ENCODE measurements around the gene IL3RA. TPM values are rescaled to one million over a fixed set of nuclear protein-coding genes. Genes with fewer than 3 reads are reported as not detected.
"Not testable (repeated sequence)": the region's sequence is repeated elsewhere in the genome, so short reads cannot be mapped to it uniquely, and the experiment has no call there.

The IL3RA gene
- total RNA-seq: 23.6 and 64.7 TPM in 2 replicates

DNA sequence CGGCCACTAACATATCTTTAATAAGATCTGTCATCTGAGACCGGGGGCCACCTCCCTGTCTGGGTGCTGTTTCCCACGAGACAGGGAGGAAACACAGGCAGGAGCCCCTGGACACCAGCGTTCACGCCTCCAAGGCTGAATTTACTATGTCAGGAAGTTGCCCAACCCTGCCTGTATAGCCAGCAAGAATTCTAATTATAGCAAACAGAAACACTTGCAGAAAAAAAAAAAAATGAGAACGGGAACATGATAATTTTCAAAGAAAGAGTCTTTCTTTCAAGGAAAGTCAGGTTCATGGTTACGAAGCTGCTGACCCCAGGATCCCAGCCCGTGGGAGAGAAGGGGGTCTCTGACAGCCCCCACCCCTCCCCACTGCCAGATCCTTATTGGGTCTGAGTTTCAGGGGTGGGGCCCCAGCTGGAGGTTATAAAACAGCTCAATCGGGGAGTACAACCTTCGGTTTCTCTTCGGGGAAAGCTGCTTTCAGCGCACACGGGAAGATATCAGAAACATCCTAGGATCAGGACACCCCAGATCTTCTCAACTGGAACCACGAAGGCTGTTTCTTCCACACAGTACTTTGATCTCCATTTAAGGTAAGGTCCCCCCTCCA is at the start of gene IL3RA:
IL3RA (plus strand) TSS at position 455 of the 613 bp plus-strand sequence. CDS start 4,981 bp downstream, outside the sequence.
- peak; percentile 68 for DNase-seq

DNA sequence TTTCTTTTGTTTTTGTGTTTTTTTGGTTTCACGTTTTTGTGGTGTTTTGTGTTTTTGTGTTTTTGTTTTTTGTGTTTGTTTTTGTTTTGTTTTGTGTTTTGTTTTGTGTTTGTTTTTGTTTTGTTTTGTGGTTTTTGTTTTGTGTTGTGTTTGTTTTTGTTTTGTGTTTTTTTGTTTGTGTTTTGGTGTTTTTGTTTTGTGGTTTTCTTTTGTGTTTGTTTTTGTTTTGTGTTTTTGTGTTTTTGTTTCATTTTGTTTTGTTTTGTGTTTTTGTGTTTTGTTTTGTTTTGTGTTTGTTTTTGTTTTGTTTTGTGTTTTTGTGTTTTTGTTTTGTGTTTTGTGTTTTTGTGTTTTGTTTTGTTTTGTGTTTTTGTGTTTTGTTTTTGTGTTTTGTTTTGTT is 47.0 kb upstream of the IL3RA start:
- no peak for DNase-seq

GRCh38 chrX:1291110-1291740 is 45.4 kb upstream of the IL3RA start:
- DNase-seq: no peak

- DNase-seq: no peak
Observed at GRCh38 chrX:1292575-1293290, 43.9 kb upstream of the IL3RA start.

- DNase-seq: no peak
Observed at GRCh38 chrX:1294301-1295067, 42.1 kb upstream of the IL3RA start.

- DNase-seq: no peak
Observed at GRCh38 chrX:1295550-1295949, 41.0 kb upstream of the IL3RA start.

DNA sequence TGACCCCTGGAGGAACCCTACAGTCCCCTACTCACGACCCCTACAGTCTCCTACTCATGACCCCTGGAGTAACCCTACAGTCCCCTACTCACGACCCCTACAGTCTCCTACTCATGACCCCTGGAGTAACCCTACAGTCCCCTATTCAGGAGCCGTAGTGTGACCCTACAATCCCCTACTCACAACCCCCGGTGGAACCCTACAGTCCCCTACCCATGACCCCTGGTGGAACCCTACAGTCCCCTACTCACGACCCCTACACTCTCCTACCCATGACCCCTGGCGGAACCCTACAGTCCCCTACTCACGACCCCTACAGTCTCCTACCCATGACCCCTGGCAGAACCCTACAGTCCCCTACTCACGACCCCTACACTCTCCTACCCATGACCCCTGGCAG is 39.0 kb upstream of the IL3RA start:
- DNase-seq: not testable (repeated sequence)

GRCh38 chrX:1300449-1300848 is 36.1 kb upstream of the IL3RA start:
- no peak for DNase-seq

GRCh38 chrX:1305411-1305810 is 31.2 kb upstream of the IL3RA start:
- no peak for DNase-seq

DNA sequence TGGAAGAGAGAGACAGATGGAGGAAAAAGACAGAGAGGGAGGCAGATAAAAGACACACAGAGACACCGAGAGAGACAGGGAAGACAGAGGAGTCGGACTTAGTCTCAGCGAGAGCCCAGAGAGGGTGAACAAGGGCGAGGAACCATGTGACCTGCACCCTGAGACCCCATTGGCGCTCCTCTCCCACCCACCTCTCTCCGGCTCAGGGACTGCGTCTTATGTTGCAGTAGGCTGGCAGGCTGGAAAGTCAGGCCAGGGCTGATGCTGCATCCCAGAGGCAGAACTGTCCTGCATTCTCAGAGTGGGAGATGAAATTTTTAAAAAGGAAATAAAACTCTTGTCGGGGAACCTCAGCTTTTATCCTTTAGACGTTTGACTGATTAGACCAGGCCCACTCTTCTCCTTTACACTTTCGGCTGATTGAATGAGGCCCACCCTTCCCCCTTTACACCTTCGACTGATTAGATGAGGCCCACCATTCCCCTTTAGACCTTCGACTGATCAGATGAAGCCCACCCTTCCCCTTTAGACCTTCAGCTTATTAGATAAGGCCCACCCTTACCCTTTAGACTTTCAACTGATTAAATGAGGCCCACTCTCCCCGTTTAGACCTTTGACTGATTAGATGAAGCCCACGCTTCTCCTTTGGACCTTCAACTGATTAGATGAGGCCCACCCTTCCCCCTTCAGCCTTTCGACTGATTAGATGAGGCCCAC is 29.5 kb upstream of the IL3RA start:
- no peak for DNase-seq

DNA sequence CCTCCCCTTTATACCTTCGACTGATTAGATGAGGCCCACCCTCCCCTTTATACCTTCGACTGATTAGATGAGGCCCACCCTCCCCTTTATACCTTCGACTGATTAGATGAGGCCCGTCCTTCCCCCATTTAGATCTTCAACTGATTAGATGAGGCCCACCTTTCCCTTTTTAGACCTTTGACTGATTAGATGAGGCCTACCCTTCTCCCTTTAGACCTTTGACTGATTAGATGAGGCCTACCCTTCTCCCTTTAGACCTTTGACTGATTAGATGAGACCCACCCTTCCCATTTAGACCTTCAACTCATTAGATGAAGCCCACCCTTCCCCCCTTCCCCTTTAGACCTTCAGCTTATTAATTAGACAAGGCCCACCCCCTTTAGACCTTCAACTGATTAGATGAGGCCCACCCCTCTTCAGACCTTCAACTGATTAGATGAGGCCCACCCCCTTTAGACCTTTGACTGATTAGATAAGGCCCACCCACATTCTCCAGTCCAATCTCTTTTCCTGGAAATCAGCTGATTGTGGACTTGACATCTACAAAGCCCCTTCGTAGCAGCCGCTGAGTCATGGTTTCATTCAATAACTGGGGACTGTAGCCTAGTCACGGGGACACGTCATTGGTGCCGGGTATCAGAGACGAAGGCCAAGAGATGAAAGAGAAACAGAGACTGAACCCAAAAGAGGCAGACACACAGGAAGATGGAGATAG is 28.8 kb upstream of the IL3RA start:
- DNase-seq: no peak

- DNase-seq: no peak
Observed at GRCh38 chrX:1308476-1308875, 28.1 kb upstream of the IL3RA start.

DNA sequence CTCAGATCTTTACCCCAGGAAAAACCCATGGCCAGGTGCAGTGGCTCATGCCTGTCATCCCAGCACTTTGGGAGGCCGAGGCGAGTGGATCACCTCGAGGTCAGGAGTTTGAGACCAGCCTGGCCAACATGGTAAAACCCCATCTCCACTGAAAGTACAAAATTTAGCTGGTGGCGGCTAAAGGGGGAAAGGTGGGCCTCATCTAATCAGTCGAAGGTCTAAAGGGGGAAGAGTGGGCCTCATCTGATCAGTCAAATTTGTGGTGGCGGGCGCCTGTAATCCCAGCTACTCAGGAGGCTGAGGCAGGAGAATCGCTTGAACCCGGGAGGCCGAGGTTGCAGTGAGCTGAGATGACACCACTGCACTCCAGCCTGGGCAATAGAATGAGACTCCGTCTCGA is 27.7 kb upstream of the IL3RA start:
- DNase-seq: not testable (repeated sequence)

- DNase-seq: no peak
Observed at GRCh38 chrX:1313788-1314187, 22.8 kb upstream of the IL3RA start.

GRCh38 chrX:1316527-1316926 is 20.1 kb upstream of the IL3RA start:
- DNase-seq: peak; percentile 19

DNA sequence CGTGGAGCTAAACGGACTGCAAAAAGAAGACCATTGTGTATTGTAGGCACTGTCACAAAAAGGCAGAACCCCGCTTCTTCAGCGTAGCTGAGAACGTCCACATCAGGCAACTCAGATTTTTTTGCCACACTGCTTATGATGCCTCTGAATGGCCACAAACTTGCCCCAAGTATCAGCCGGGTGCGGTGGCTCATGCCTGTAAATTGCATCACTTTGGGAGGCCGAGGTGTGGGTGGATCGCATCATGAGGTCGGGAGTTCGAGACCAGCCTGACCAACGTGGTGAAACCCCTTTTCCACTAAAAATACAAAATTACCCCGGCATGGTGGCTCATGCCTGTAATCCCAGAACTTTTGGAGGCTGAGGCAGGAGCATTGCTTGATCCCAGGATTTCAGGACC is 14.9 kb upstream of the IL3RA start:
- DNase-seq: no peak

- no peak for DNase-seq
Observed at GRCh38 chrX:1322393-1322792, 14.2 kb upstream of the IL3RA start.

DNA sequence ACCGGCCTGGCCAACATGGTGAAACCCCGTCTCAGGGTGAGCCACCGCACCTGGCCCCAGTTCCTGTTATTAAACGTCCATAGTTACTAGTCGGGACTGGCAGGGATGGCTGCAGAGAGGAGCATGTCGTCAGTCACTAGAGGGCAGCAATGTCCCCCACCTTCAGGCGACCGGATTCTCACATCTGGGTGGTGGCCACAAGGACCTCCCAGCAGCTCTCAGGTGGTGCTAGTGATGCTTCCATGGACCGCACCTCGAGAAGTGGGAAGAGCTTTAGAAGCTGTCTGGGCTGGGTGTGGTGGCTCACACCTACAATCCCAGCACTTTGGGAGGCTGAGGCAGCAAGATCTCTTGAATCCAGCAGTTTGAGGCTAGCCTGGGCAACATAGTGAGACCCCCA is 13.3 kb upstream of the IL3RA start:
- DNase-seq: peak; percentile 87

- no peak for DNase-seq
Observed at GRCh38 chrX:1325515-1326116, 11.0 kb upstream of the IL3RA start.

- peak; percentile 55 for DNase-seq
Observed at GRCh38 chrX:1327651-1328304, 8.8 kb upstream of the IL3RA start.

- DNase-seq: no peak
Observed at GRCh38 chrX:1330605-1331004, 6.0 kb upstream of the IL3RA start.
